Neural cell (in vitro differentiated cells): ENCODE results near the gene STRIP1. TPM values are rescaled to one million over a fixed set of nuclear protein-coding genes. Genes with fewer than 3 reads are reported as not detected.
"Not testable (repeated sequence)": the region's sequence is repeated elsewhere in the genome, so short reads cannot be mapped to it uniquely, and the experiment has no call there.

ENCODE experiments used
- H2AFZ ChIP-seq: fragments of 200-600, 300-800 bp; sonication (generic), shearing (Covaris generic); 2 replicates; pipeline ENCODE4 v1.6.0; 2014; ENCODE audit warnings: low read depth, mild to moderate bottlenecking, antibody characterized with exemption, low read length, moderate library complexity
- H3F3A ChIP-seq: fragments of 200-600 bp; shearing (Covaris generic); 2 replicates; pipeline ENCODE4 v1.6.1; 2016; ENCODE audit warnings: mild to moderate bottlenecking, moderate library complexity, mixed read lengths, antibody characterized with exemption, low read length; ENCODE audit not compliant: insufficient read depth, poor library complexity, severe bottlenecking
- H3K27ac ChIP-seq: fragments of 200-600, 300-800 bp; sonication (generic), shearing (Covaris generic); 2 replicates; pipeline ENCODE4 v1.5.1; 2014; ENCODE audit warnings: mild to moderate bottlenecking, low read length, moderate library complexity
- H3K27me3 ChIP-seq: fragments of 300-800, 200-600 bp; sonication (generic), shearing (Covaris generic); 2 replicates; pipeline ENCODE4 v1.6.0; 2014; ENCODE audit warnings: mild to moderate bottlenecking, low read depth, low read length, moderate library complexity; ENCODE audit not compliant: insufficient read depth
- H3K36me3 ChIP-seq: fragments of 300-800, 200-600 bp; sonication (generic), shearing (Covaris generic); 2 replicates; pipeline ENCODE4 v1.5.1; 2014; ENCODE audit warnings: mild to moderate bottlenecking, antibody characterized with exemption, low read length, moderate library complexity; ENCODE audit not compliant: insufficient read depth
- H3K4me2 ChIP-seq: fragments of 300-800, 200-600 bp; sonication (generic), shearing (Covaris generic); 2 replicates; pipeline ENCODE4 v1.6.0; 2014; ENCODE audit warnings: mild to moderate bottlenecking, low read length
- H3K4me3 ChIP-seq: fragments of 300-800, 200-600 bp; sonication (generic), shearing (Covaris generic); 2 replicates; pipeline ENCODE4 v1.5.1; 2014; ENCODE audit warnings: mild to moderate bottlenecking, low read length, moderate library complexity
- H3K79me2 ChIP-seq: fragments of 200-600 bp; shearing (Covaris generic); replicated peaks from 2 replicates; pipeline ENCODE4 v1.6.0; 2014; ENCODE audit warnings: mild to moderate bottlenecking, low read length, moderate library complexity; ENCODE audit not compliant: insufficient read depth
- H3K9ac ChIP-seq: fragments of 300-800, 200-600 bp; sonication (generic), shearing (Covaris generic); 2 replicates; pipeline ENCODE4 v1.6.1; 2016; ENCODE audit warnings: mild to moderate bottlenecking, low read length, mixed read lengths
- H3K9me2 ChIP-seq: fragments of 200-600 bp; shearing (Covaris generic); 2 replicates; pipeline ENCODE4 v1.6.1; 2016; ENCODE audit warnings: mild to moderate bottlenecking, low read length, mixed read lengths; ENCODE audit not compliant: insufficient read depth
- H3K9me3 ChIP-seq: fragments of 200-600, 300-800 bp; sonication (generic), shearing (Covaris generic); 2 replicates; pipeline ENCODE4 v1.6.1; 2016; ENCODE audit warnings: mild to moderate bottlenecking, mixed run types, low read length, moderate library complexity, mixed read lengths
- H4K20me1 ChIP-seq: fragments of 200-600 bp; shearing (Covaris generic); 2 replicates; pipeline ENCODE4 v1.6.1; 2016; ENCODE audit warnings: mild to moderate bottlenecking, mixed run types; ENCODE audit not compliant: insufficient read depth
- EP300 ChIP-seq: fragments of 450-650 bp; conservative IDR thresholded peaks from 2 replicates; pipeline ENCODE4 v1.6.1; 2014; ENCODE audit warnings: antibody characterized with exemption, mild to moderate bottlenecking, moderate library complexity; ENCODE audit not compliant: poor library complexity, severe bottlenecking
- EZH2 ChIP-seq: fragments of 200-600, 300-800 bp; shearing (Covaris generic), sonication (generic); IDR thresholded peaks from 2 replicates; pipeline ENCODE4 v1.6.1; 2014; ENCODE audit warnings: antibody characterized with exemption, low read length, borderline replicate concordance, mild to moderate bottlenecking; ENCODE audit not compliant: insufficient read depth, poor library complexity, severe bottlenecking
- MXI1 ChIP-seq: fragments of 450-650 bp; conservative IDR thresholded peaks from 2 replicates; pipeline ENCODE4 v1.6.1; 2014; ENCODE audit warnings: antibody characterized with exemption, mild to moderate bottlenecking; ENCODE audit not compliant: poor library complexity, severe bottlenecking
- POLR2AphosphoS5 ChIP-seq: IDR thresholded peaks from 2 replicates; pipeline ENCODE4 v1.6.1; 2012
- RAD21 ChIP-seq: fragments of 450-650 bp; conservative IDR thresholded peaks from 2 replicates; pipeline ENCODE4 v1.6.1; 2014; ENCODE audit warnings: antibody characterized with exemption, mild to moderate bottlenecking, moderate library complexity
- REST ChIP-seq: IDR thresholded peaks from 2 replicates; pipeline ENCODE4 v1.6.1; 2012; ENCODE audit warnings: borderline replicate concordance
- SMC3 ChIP-seq: fragments of 450-650 bp; conservative IDR thresholded peaks from 2 replicates; pipeline ENCODE4 v1.6.1; 2014; ENCODE audit warnings: antibody characterized with exemption, mild to moderate bottlenecking, moderate library complexity; ENCODE audit not compliant: poor library complexity
- TAF1 ChIP-seq: IDR thresholded peaks from 2 replicates; pipeline ENCODE4 v1.6.1; 2012; ENCODE audit warnings: low read depth
- polyA plus RNA-seq: library from polyadenylated mRNA; depleted of rRNA; stranded (reverse); fragments of >200 nt; gene quantifications from 2 replicates; pipeline ENCODE4 v1.2.3, GENCODE V29; 2014
- TF ChIP-seq, protein P1 (sequence below): fragments of 450-650 bp; IDR thresholded peaks from 2 replicates; pipeline ENCODE4 v1.5.1; 2014; ENCODE audit warnings: antibody characterized with exemption, mild to moderate bottlenecking, moderate library complexity; ENCODE audit not compliant: poor library complexity, severe bottlenecking

Gene STRIP1
- polyA plus RNA-seq, 1 donor from 2014 or later: 178 TPM

- H3K79me2 ChIP-seq, H3K9ac ChIP-seq, H3K4me2 ChIP-seq, H3K27me3 ChIP-seq, H3K4me3 ChIP-seq, H4K20me1 ChIP-seq, H2AFZ ChIP-seq, H3F3A ChIP-seq, H3K9me2 ChIP-seq, H3K27ac ChIP-seq, H3K9me3 ChIP-seq, H3K36me3 ChIP-seq: not testable (repeated sequence)
These were observed 3.7 kb upstream of the STRIP1 start for GRCh38 chr1:110030687-110031086.

- Histone ChIP-seq H3K36me3 (peaks cover 3% of the 10 kb centered on the region), H3K4me3 (no peak overlapping the region), H2AFZ (no peak overlapping the region), H3K4me2 (no peak overlapping the region), H3K27ac (no peak overlapping the region), H3K27me3 (no peaks in the 10 kb centered on the region), H3K79me2 (peaks cover 22% of the 10 kb centered on the region), H3K9me3 (no peaks in the 10 kb centered on the region), H3F3A (no peaks in the 10 kb centered on the region), H3K9ac (no peak overlapping the region), H4K20me1 (no peaks in the 10 kb centered on the region), H3K9me2 (no peaks in the 10 kb centered on the region)
- no peak for TF ChIP-seq SMC3
- TF ChIP-seq MXI1: no peak
- TF ChIP-seq TAF1: no peak
- no peak for TF ChIP-seq POLR2AphosphoS5
- TF ChIP-seq RAD21: no peak
- no peak for TF ChIP-seq EP300
- no peak for TF ChIP-seq REST
These were observed 2.1 kb upstream of the STRIP1 start for GRCh38 chr1:110032327-110032726.

DNA sequence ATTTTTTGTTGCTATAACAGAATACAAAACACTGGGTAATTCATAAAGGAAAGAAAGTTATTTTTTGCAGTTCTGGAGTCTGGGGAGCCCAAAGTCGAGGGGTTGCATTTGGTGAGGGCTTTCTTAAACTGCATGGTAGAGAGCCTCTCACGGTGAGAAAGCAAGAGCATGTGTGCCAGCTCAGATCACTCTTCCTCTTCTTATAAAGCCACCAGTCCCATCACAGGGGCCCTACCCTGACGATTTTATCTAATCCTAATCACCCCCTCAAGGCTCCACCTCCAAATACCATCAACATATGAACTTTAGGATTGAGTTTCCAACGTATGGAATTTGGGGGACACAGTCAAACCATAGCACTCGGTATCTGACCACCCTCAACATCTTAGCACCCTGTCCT is 1.0 kb upstream of the STRIP1 start:
- Histone ChIP-seq H3K27ac (no peak overlapping the region), H3K9ac (no peak overlapping the region), H3K4me2 (no peak overlapping the region), H3K9me3 (no peaks in the 10 kb centered on the region), H3K9me2 (no peaks in the 10 kb centered on the region), H3F3A (no peaks in the 10 kb centered on the region), H2AFZ (no peak overlapping the region), H3K27me3 (no peaks in the 10 kb centered on the region), H4K20me1 (no peaks in the 10 kb centered on the region), H3K4me3 (no peak overlapping the region), H3K79me2 (peaks cover 27% of the 10 kb centered on the region), H3K36me3 (peaks cover 6% of the 10 kb centered on the region)
- TF ChIP-seq POLR2AphosphoS5: no peak
- no peak for TF ChIP-seq SMC3
- no peak for TF ChIP-seq EP300
- no peak for TF ChIP-seq REST
- TF ChIP-seq, protein P1, sequence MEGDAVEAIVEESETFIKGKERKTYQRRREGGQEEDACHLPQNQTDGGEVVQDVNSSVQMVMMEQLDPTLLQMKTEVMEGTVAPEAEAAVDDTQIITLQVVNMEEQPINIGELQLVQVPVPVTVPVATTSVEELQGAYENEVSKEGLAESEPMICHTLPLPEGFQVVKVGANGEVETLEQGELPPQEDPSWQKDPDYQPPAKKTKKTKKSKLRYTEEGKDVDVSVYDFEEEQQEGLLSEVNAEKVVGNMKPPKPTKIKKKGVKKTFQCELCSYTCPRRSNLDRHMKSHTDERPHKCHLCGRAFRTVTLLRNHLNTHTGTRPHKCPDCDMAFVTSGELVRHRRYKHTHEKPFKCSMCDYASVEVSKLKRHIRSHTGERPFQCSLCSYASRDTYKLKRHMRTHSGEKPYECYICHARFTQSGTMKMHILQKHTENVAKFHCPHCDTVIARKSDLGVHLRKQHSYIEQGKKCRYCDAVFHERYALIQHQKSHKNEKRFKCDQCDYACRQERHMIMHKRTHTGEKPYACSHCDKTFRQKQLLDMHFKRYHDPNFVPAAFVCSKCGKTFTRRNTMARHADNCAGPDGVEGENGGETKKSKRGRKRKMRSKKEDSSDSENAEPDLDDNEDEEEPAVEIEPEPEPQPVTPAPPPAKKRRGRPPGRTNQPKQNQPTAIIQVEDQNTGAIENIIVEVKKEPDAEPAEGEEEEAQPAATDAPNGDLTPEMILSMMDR: no peak
- TF ChIP-seq EZH2: no peak
